A673 (cell line): Measurements from ENCODE around the gene NLRC5. TPM values are rescaled to one million over a fixed set of nuclear protein-coding genes. Genes with fewer than 3 reads are reported as not detected.

Experiments used
- BruUV-seq: library from RNA; stranded (reverse); fragments of 400-500 nt; replicated peaks from 2 replicates; lab custom pipeline; 2021; lab: Mats Ljungman, UMichigan
- CTCF ChIA-PET: fragments of 300-600 bp; sonication (Branson Sonifier 250); formaldehyde crosslinking; loops from one replicate; lab custom pipeline; 2022; ENCODE audit warnings: antibody characterized with exemption; lab: Charles Lee
- POLR2A ChIA-PET: fragments of 300-600 bp; sonication (Branson Sonifier 250); formaldehyde crosslinking; loops from one replicate; lab custom pipeline; 2022; ENCODE audit warnings: antibody characterized with exemption; ENCODE audit not compliant: low non-redundant PET; lab: Charles Lee
- DNase-seq: peaks from one replicate; pipeline ENCODE4 v3.0.0-alpha.2; 2015; ENCODE audit warnings: low spot score
- H3K27ac ChIP-seq: fragments of 200-600 bp; sonication (generic); 2 replicates; pipeline ENCODE4 v1.5.1; 2016; ENCODE audit warnings: mixed run types, low read depth, mild to moderate bottlenecking, mixed read lengths, antibody characterized with exemption, low read length; ENCODE audit not compliant: poor library complexity, severe bottlenecking
- H3K27me3 ChIP-seq: fragments of 200-600 bp; sonication (generic); replicated peaks from 2 replicates; pipeline ENCODE4 v1.6.1; 2017; ENCODE audit warnings: mixed run types, low read depth, mild to moderate bottlenecking, mixed read lengths, antibody characterized with exemption, low read length; ENCODE audit not compliant: insufficient read depth, poor library complexity
- H3K36me3 ChIP-seq: fragments of 200-600 bp; sonication (generic); 2 replicates; pipeline ENCODE4 v1.6.1; 2016; ENCODE audit warnings: mixed run types, mild to moderate bottlenecking, mixed read lengths, antibody characterized with exemption, low read length; ENCODE audit not compliant: insufficient read depth, poor library complexity, severe bottlenecking
- H3K4me1 ChIP-seq: fragments of 200-600 bp; sonication (generic); 2 replicates; pipeline ENCODE4 v1.6.1; 2017; ENCODE audit warnings: mixed run types, mild to moderate bottlenecking, mixed read lengths, antibody characterized with exemption, low read length; ENCODE audit not compliant: insufficient read depth, poor library complexity, severe bottlenecking
- H3K4me3 ChIP-seq: fragments of 200-600 bp; sonication (generic); 2 replicates; pipeline ENCODE4 v1.5.1; 2016; ENCODE audit warnings: low read depth, mixed run types, mild to moderate bottlenecking, mixed read lengths, low read length; ENCODE audit not compliant: poor library complexity, severe bottlenecking
- H3K9me3 ChIP-seq: fragments of 200-600 bp; sonication (generic); 2 replicates; pipeline ENCODE4 v1.6.1; 2016; ENCODE audit warnings: mixed run types, low read depth, mild to moderate bottlenecking, mixed read lengths, antibody characterized with exemption, low read length; ENCODE audit not compliant: poor library complexity, severe bottlenecking
- CTCF ChIP-seq: fragments of 300-800, 200-600 bp; sonication (generic); conservative IDR thresholded peaks from 2 replicates; pipeline ENCODE4 v1.5.1; 2017; ENCODE audit warnings: low read depth, mild to moderate bottlenecking, antibody characterized with exemption, low read length, moderate library complexity, mixed read lengths
- EZH2 ChIP-seq: fragments of 200-600 bp; sonication (generic); IDR thresholded peaks from 2 replicates; pipeline ENCODE4 v1.6.1; 2017; ENCODE audit warnings: borderline replicate concordance, low read depth, mild to moderate bottlenecking, mixed read lengths, antibody characterized with exemption, low read length; ENCODE audit not compliant: poor library complexity, severe bottlenecking
- intact Hi-C: fragments of 100-400 bp; cut with micrococcal nuclease; formaldehyde crosslinking; loops from one replicate; pipeline ENCODE4 v1.10.0; 2022; ENCODE audit not compliant: unreplicated experiment
- total RNA-seq: library from RNA; stranded (reverse); gene quantifications from 2 replicates; pipeline ENCODE4 v1.2.3, GENCODE V29; 2021

Gene NLRC5
- total RNA-seq, 1 experiment from 2014 or later, result 13.1 TPM

GRCh38 chr16:57039148-57039812 lies 49.9 kb downstream of the NLRC5 start:
- Histone ChIP-seq H3K27ac (peak overlapping the region; percentile 22), H3K4me1 (no peaks in the 10 kb centered on the region), H3K4me3 (no peak overlapping the region), H3K27me3 (no peaks in the 10 kb centered on the region), H3K9me3 (no peaks in the 10 kb centered on the region), H3K36me3 (no peaks in the 10 kb centered on the region)
- DNase-seq, result no peak
- ChIA-PET POLR2A (no interaction called here), CTCF (no interaction called here)
- TF ChIP-seq EZH2 (no peak), CTCF (no peak)
- no TSS peak for BruUV-seq
- intact Hi-C loops, result no loop called here

- ChIA-PET POLR2A (no interaction called here), CTCF (no interaction called here)
- TF ChIP-seq CTCF (no peak), EZH2 (no peak)
- intact Hi-C loops, result no loop called here
- Histone ChIP-seq H3K27ac (no peak overlapping the region), H3K36me3 (no peaks in the 10 kb centered on the region), H3K9me3 (no peaks in the 10 kb centered on the region), H3K4me3 (no peak overlapping the region), H3K27me3 (no peaks in the 10 kb centered on the region), H3K4me1 (no peaks in the 10 kb centered on the region)
- BruUV-seq, result no TSS peak
- DNase-seq, result no peak
Observed at GRCh38 chr16:57041182-57042156, 52.1 kb downstream of the NLRC5 start.

GRCh38 chr16:57042157-57043111 lies 53.1 kb downstream of the NLRC5 start:
- Histone ChIP-seq H3K27me3 (no peaks in the 10 kb centered on the region), H3K4me1 (no peaks in the 10 kb centered on the region), H3K9me3 (no peaks in the 10 kb centered on the region), H3K27ac (no peak overlapping the region), H3K36me3 (no peaks in the 10 kb centered on the region), H3K4me3 (no peak overlapping the region)
- intact Hi-C loops, result no loop called here
- ChIA-PET CTCF (no interaction called here), POLR2A (no interaction called here)
- no peak for DNase-seq
- TF ChIP-seq EZH2 (no peak), CTCF (no peak)
- no TSS peak for BruUV-seq
